Measurements from ENCODE around the gene PANK1.

GRCh38 chr10:89536013-89536354 lies 109.1 kb downstream of the PANK1 start:
- TF ChIP-seq, protein P1, sequence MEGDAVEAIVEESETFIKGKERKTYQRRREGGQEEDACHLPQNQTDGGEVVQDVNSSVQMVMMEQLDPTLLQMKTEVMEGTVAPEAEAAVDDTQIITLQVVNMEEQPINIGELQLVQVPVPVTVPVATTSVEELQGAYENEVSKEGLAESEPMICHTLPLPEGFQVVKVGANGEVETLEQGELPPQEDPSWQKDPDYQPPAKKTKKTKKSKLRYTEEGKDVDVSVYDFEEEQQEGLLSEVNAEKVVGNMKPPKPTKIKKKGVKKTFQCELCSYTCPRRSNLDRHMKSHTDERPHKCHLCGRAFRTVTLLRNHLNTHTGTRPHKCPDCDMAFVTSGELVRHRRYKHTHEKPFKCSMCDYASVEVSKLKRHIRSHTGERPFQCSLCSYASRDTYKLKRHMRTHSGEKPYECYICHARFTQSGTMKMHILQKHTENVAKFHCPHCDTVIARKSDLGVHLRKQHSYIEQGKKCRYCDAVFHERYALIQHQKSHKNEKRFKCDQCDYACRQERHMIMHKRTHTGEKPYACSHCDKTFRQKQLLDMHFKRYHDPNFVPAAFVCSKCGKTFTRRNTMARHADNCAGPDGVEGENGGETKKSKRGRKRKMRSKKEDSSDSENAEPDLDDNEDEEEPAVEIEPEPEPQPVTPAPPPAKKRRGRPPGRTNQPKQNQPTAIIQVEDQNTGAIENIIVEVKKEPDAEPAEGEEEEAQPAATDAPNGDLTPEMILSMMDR (IDR thresholded peaks at IDR 0.05), result no peak
- TF ChIP-seq POLR2A (IDR thresholded peaks at IDR 0.05) (no peak), POLR2AphosphoS5 (IDR thresholded peaks at IDR 0.05) (no peak)

Data from transverse colon (tissue), 4 donors.